ENCODE data around the gene CNDP1. TPM values are rescaled to one million over a fixed set of nuclear protein-coding genes. Genes with fewer than 3 reads are reported as not detected.

CNDP1 gene
- polyA plus RNA-seq, 1 donor from 2014 or later, result 2.1 TPM

DNA sequence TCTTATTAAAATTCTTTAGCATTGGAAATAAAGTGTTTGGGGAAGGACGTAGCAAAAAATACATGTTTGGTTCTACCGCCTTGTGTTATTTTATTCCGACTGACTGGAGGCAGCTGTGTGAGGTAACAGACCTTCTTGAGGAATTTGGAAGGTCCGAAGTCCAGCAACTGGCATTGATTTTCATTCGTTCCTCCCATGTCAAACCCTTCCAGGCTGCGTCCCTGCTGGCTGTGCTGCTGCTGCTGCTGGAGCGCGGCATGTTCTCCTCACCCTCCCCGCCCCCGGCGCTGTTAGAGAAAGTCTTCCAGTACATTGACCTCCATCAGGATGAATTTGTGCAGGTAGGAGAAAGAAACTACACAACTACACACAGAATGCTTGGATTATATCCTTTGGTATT lies 21.8 kb downstream of the CNDP1 start:
- H3K27me3 ChIP-seq (ENCODE audit: insufficient read depth, low read depth, low read length), result no peaks in the 10 kb centered on the region
- H3K9me2 ChIP-seq (ENCODE audit: insufficient read depth, low read length), result no peaks in the 10 kb centered on the region
- no peaks in the 10 kb centered on the region for H3K36me3 ChIP-seq (ENCODE audit: insufficient read depth, low read length)
- no peaks in the 10 kb centered on the region for H3F3A ChIP-seq (ENCODE audit: insufficient read depth, low read length, poor library complexity, severe bottlenecking)
- no peak for TF ChIP-seq RAD21 (conservative IDR thresholded peaks at IDR 0.05)
- TF ChIP-seq TAF1 (IDR thresholded peaks at IDR 0.05; ENCODE audit: low read depth), result no peak
- no peak for TF ChIP-seq EP300 (conservative IDR thresholded peaks at IDR 0.05; ENCODE audit: poor library complexity, severe bottlenecking)
- TF ChIP-seq, protein P1, sequence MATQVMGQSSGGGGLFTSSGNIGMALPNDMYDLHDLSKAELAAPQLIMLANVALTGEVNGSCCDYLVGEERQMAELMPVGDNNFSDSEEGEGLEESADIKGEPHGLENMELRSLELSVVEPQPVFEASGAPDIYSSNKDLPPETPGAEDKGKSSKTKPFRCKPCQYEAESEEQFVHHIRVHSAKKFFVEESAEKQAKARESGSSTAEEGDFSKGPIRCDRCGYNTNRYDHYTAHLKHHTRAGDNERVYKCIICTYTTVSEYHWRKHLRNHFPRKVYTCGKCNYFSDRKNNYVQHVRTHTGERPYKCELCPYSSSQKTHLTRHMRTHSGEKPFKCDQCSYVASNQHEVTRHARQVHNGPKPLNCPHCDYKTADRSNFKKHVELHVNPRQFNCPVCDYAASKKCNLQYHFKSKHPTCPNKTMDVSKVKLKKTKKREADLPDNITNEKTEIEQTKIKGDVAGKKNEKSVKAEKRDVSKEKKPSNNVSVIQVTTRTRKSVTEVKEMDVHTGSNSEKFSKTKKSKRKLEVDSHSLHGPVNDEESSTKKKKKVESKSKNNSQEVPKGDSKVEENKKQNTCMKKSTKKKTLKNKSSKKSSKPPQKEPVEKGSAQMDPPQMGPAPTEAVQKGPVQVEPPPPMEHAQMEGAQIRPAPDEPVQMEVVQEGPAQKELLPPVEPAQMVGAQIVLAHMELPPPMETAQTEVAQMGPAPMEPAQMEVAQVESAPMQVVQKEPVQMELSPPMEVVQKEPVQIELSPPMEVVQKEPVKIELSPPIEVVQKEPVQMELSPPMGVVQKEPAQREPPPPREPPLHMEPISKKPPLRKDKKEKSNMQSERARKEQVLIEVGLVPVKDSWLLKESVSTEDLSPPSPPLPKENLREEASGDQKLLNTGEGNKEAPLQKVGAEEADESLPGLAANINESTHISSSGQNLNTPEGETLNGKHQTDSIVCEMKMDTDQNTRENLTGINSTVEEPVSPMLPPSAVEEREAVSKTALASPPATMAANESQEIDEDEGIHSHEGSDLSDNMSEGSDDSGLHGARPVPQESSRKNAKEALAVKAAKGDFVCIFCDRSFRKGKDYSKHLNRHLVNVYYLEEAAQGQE (IDR thresholded peaks at IDR 0.05; ENCODE audit: borderline replicate concordance), result no peak
- TF ChIP-seq EZH2 (IDR thresholded peaks at IDR 0.05; ENCODE audit: borderline replicate concordance, insufficient read depth, low read length, poor library complexity, severe bottlenecking), result no peak
- no peak for TF ChIP-seq SMC3 (conservative IDR thresholded peaks at IDR 0.05; ENCODE audit: poor library complexity)
- TF ChIP-seq POLR2AphosphoS5 (IDR thresholded peaks at IDR 0.05), result no peak
- TF ChIP-seq, protein P2, sequence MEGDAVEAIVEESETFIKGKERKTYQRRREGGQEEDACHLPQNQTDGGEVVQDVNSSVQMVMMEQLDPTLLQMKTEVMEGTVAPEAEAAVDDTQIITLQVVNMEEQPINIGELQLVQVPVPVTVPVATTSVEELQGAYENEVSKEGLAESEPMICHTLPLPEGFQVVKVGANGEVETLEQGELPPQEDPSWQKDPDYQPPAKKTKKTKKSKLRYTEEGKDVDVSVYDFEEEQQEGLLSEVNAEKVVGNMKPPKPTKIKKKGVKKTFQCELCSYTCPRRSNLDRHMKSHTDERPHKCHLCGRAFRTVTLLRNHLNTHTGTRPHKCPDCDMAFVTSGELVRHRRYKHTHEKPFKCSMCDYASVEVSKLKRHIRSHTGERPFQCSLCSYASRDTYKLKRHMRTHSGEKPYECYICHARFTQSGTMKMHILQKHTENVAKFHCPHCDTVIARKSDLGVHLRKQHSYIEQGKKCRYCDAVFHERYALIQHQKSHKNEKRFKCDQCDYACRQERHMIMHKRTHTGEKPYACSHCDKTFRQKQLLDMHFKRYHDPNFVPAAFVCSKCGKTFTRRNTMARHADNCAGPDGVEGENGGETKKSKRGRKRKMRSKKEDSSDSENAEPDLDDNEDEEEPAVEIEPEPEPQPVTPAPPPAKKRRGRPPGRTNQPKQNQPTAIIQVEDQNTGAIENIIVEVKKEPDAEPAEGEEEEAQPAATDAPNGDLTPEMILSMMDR (IDR thresholded peaks at IDR 0.05; ENCODE audit: poor library complexity, severe bottlenecking), result no peak
- TF ChIP-seq MXI1 (conservative IDR thresholded peaks at IDR 0.05; ENCODE audit: poor library complexity, severe bottlenecking), result no peak
- no peak overlapping the region for H2AFZ ChIP-seq (ENCODE audit: low read depth, low read length)
- no peak overlapping the region for H3K9ac ChIP-seq (ENCODE audit: low read length)
- no peaks in the 10 kb centered on the region for H4K20me1 ChIP-seq (ENCODE audit: insufficient read depth)
- H3K4me2 ChIP-seq (ENCODE audit: low read length), result no peak overlapping the region
- H3K27ac ChIP-seq (ENCODE audit: low read length), result no peak overlapping the region
- H3K9me3 ChIP-seq (ENCODE audit: low read length), result no peaks in the 10 kb centered on the region
- H3K79me2 ChIP-seq (replicated peaks; ENCODE audit: insufficient read depth, low read length), result no peaks in the 10 kb centered on the region
- no peak overlapping the region for H3K4me3 ChIP-seq (ENCODE audit: low read length)

DNA sequence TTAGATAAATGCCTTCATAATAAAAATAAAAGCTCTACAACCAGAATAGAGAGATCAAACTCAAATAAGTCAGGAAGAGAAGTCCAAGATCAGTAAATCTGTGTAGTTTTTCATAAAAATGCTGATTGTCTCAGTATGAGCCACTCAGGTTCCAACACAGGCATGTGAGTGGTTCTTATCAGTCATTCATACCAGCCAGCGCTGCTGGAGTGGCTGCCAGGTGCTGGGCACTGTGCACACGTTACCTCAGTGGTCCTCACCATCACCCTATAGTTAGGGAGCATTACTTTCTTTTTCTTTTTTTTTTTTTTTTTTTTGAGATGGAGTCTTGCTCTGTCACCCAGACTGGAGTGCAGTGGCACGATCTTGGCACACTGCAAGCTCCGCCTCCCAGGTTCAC lies 23.8 kb downstream of the CNDP1 start:
- Histone ChIP-seq H3K9me2 (ENCODE audit: insufficient read depth, low read length) (no peaks in the 10 kb centered on the region), H3K27me3 (ENCODE audit: insufficient read depth, low read depth, low read length) (no peaks in the 10 kb centered on the region), H3K9me3 (ENCODE audit: low read length) (no peaks in the 10 kb centered on the region), H3K27ac (ENCODE audit: low read length) (no peak overlapping the region), H3K79me2 (replicated peaks; ENCODE audit: insufficient read depth, low read length) (no peaks in the 10 kb centered on the region), H2AFZ (ENCODE audit: low read depth, low read length) (no peak overlapping the region), H3K4me3 (ENCODE audit: low read length) (no peak overlapping the region), H3F3A (ENCODE audit: insufficient read depth, low read length, poor library complexity, severe bottlenecking) (no peaks in the 10 kb centered on the region), H3K9ac (ENCODE audit: low read length) (no peak overlapping the region), H3K36me3 (ENCODE audit: insufficient read depth, low read length) (no peaks in the 10 kb centered on the region), H3K4me2 (ENCODE audit: low read length) (no peak overlapping the region), H4K20me1 (ENCODE audit: insufficient read depth) (no peaks in the 10 kb centered on the region)
- TF ChIP-seq RAD21 (conservative IDR thresholded peaks at IDR 0.05), result no peak
- TF ChIP-seq, protein P2 (IDR thresholded peaks at IDR 0.05; ENCODE audit: poor library complexity, severe bottlenecking), result no peak
- TF ChIP-seq POLR2AphosphoS5 (IDR thresholded peaks at IDR 0.05), result no peak
- no peak for TF ChIP-seq TAF1 (IDR thresholded peaks at IDR 0.05; ENCODE audit: low read depth)
- TF ChIP-seq EP300 (conservative IDR thresholded peaks at IDR 0.05; ENCODE audit: poor library complexity, severe bottlenecking), result no peak
- no peak for TF ChIP-seq SMC3 (conservative IDR thresholded peaks at IDR 0.05; ENCODE audit: poor library complexity)
- TF ChIP-seq EZH2 (IDR thresholded peaks at IDR 0.05; ENCODE audit: borderline replicate concordance, insufficient read depth, low read length, poor library complexity, severe bottlenecking), result no peak
- TF ChIP-seq, protein P1 (IDR thresholded peaks at IDR 0.05; ENCODE audit: borderline replicate concordance), result no peak
- no peak for TF ChIP-seq MXI1 (conservative IDR thresholded peaks at IDR 0.05; ENCODE audit: poor library complexity, severe bottlenecking)
